HuH-7.5 (cell line): ENCODE measurements around the gene SLC6A2.
"Not testable (repeated sequence)": the region's sequence is repeated elsewhere in the genome, so short reads cannot be mapped to it uniquely, and the experiment has no call there.

ENCODE experiments used
- DNase-seq: peaks from one replicate; pipeline ENCODE4 v3.0.0; 2011; ENCODE audit warnings: low spot score

The SLC6A2 gene

GRCh38 chr16:55713103-55713502 is 57.3 kb downstream of the SLC6A2 start:
- no peak for DNase-seq

GRCh38 chr16:55717326-55717725 is 61.5 kb downstream of the SLC6A2 start:
- DNase-seq, result no peak

- DNase-seq, result no peak
Observed at GRCh38 chr16:55725055-55725777, 69.4 kb downstream of the SLC6A2 start.

GRCh38 chr16:55728797-55729196 is 73.0 kb downstream of the SLC6A2 start:
- DNase-seq, result no peak

- no peak for DNase-seq
Observed at GRCh38 chr16:55730115-55730514, 74.3 kb downstream of the SLC6A2 start.

- DNase-seq, result no peak
Observed at GRCh38 chr16:55732496-55732895, 76.7 kb downstream of the SLC6A2 start.

GRCh38 chr16:55734665-55735064 is 78.9 kb downstream of the SLC6A2 start:
- no peak for DNase-seq

GRCh38 chr16:55735120-55735781 is 79.5 kb downstream of the SLC6A2 start:
- DNase-seq, result no peak

GRCh38 chr16:55736671-55737070 is 80.9 kb downstream of the SLC6A2 start:
- no peak for DNase-seq

- no peak for DNase-seq
Observed at GRCh38 chr16:55737318-55737717, 81.5 kb downstream of the SLC6A2 start.

- DNase-seq, result no peak
Observed at GRCh38 chr16:55737966-55738365, 82.2 kb downstream of the SLC6A2 start.

- no peak for DNase-seq
Observed at GRCh38 chr16:55746081-55746480, 90.3 kb downstream of the SLC6A2 start.

GRCh38 chr16:55747785-55748184 is 92.0 kb downstream of the SLC6A2 start:
- DNase-seq, result no peak

- not testable (repeated sequence) for DNase-seq
Observed at GRCh38 chr16:55752465-55753144, 96.8 kb downstream of the SLC6A2 start.

- DNase-seq, result not testable (repeated sequence)
Observed at GRCh38 chr16:55753145-55753631, 97.4 kb downstream of the SLC6A2 start.
